Neural progenitor cell (in vitro differentiated cells): ENCODE measurements around the gene RNF157.

Experiments
- CTCF ChIP-seq: fragments of 200-600 bp; sonication (generic); IDR thresholded peaks from 2 replicates; pipeline ENCODE4 v1.5.1; 2017; ENCODE audit warnings: antibody characterized with exemption, mild to moderate bottlenecking
- EZH2phosphoT487 ChIP-seq: fragments of 200-600 bp; sonication (generic); IDR thresholded peaks from 2 replicates; pipeline ENCODE4 v1.6.1; 2017; ENCODE audit warnings: antibody characterized with exemption

GRCh38 chr17:76268015-76268749, 27.9 kb upstream of the RNF157 start:
- TF ChIP-seq CTCF (no peak), EZH2phosphoT487 (no peak)
